ENCODE data around the gene GRM4. TPM values are rescaled to one million over a fixed set of nuclear protein-coding genes. Genes with fewer than 3 reads are reported as not detected.

The GRM4 gene
- polyA plus RNA-seq, 1 experiment: 0.06 TPM

GRCh38 chr6:34140075-34140474 is 5.8 kb downstream of the GRM4 start:
- ChIA-PET CTCF (interaction anchor here (3.4 kb wide), 1 partner anchor 15 kb away, joined by 17 read pairs; no protein-coding TSS in a partner anchor), POLR2A (no interaction called here)
- Histone ChIP-seq H3K36me3 (ENCODE audit: control insufficient read depth, insufficient read depth, low read length) (no peaks in the 10 kb centered on the region), H3K27me3 (ENCODE audit: control insufficient read depth, insufficient read depth, low read length) (peaks cover 59% of the 10 kb centered on the region), H3K4me3 (ENCODE audit: low read depth, low read length) (no peak overlapping the region)
- TF ChIP-seq CTCF (IDR thresholded peaks at IDR 0.05; ENCODE audit: insufficient read depth, low read depth, low read length): no peak
- DNase-seq (ENCODE audit: low read depth): no peak

GRCh38 chr6:34138914-34139510 is 6.9 kb downstream of the GRM4 start:
- Histone ChIP-seq H3K27me3 (ENCODE audit: control insufficient read depth, insufficient read depth, low read length) (peaks cover 56% of the 10 kb centered on the region), H3K4me3 (ENCODE audit: low read depth, low read length) (no peak overlapping the region), H3K36me3 (ENCODE audit: control insufficient read depth, insufficient read depth, low read length) (no peaks in the 10 kb centered on the region)
- POLR2A ChIA-PET: no interaction called here
- no peak for TF ChIP-seq CTCF (IDR thresholded peaks at IDR 0.05; ENCODE audit: insufficient read depth, low read depth, low read length)
- DNase-seq (ENCODE audit: low read depth): no peak
- CTCF ChIA-PET: interaction anchor here (1.1 kb wide), 1 partner anchor 15 kb away, joined by 3 read pairs; no protein-coding TSS in a partner anchor

- no peak for DNase-seq (ENCODE audit: low read depth)
- no peak overlapping the region for H3K4me3 ChIP-seq (ENCODE audit: low read depth, low read length)
- TF ChIP-seq CTCF (IDR thresholded peaks at IDR 0.05; ENCODE audit: insufficient read depth, low read depth, low read length): no peak
- no peaks in the 10 kb centered on the region for H3K36me3 ChIP-seq (ENCODE audit: control insufficient read depth, insufficient read depth, low read length)
- ChIA-PET POLR2A (no interaction called here), CTCF (interaction anchor here (1.7 kb wide), 1 partner anchor 12 kb away, joined by 6 read pairs; no protein-coding TSS in a partner anchor)
- peaks cover 47% of the 10 kb centered on the region for H3K27me3 ChIP-seq (ENCODE audit: control insufficient read depth, insufficient read depth, low read length)
These were observed 7.7 kb downstream of the GRM4 start for GRCh38 chr6:34138191-34138590.

DNA sequence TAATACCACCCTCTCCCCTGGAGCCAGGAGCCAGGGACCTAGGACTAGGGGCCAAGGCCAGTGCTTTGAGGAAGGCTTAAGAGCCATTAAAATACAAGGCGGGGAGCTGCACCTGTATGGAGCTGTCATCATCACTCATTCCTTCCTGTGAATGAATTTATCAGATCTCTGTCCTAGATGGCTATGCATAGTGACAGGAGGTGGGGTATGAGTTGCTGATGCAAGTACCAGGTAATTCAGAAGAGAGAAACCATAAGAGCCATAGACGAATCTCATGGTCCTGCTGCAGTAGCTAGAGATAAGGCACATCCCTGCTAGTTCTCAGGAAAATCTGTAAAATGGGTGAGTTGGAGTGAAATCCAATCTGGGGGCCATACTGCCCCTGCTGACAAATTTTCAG is 10.3 kb downstream of the GRM4 start:
- CTCF ChIA-PET: interaction anchor here (0.9 to 1.3 kb wide), 2 partner anchors 10 to 19 kb away, joined by 3 to 4 read pairs; no protein-coding TSS in a partner anchor
- Histone ChIP-seq H3K4me3 (ENCODE audit: low read depth, low read length) (no peak overlapping the region), H3K36me3 (ENCODE audit: control insufficient read depth, insufficient read depth, low read length) (no peaks in the 10 kb centered on the region), H3K27me3 (ENCODE audit: control insufficient read depth, insufficient read depth, low read length) (peaks cover 24% of the 10 kb centered on the region)
- POLR2A ChIA-PET: no interaction called here
- DNase-seq (ENCODE audit: low read depth): no peak
- TF ChIP-seq CTCF (IDR thresholded peaks at IDR 0.05; ENCODE audit: insufficient read depth, low read depth, low read length): no peak

- POLR2A ChIA-PET: no interaction called here
- TF ChIP-seq CTCF (IDR thresholded peaks at IDR 0.05; ENCODE audit: insufficient read depth, low read depth, low read length): no peak
- CTCF ChIA-PET: interaction anchor here (0.6 kb wide), 1 partner anchor 22 kb away, joined by 3 read pairs; no protein-coding TSS in a partner anchor
- Histone ChIP-seq H3K4me3 (ENCODE audit: low read depth, low read length) (no peak overlapping the region), H3K36me3 (ENCODE audit: control insufficient read depth, insufficient read depth, low read length) (no peaks in the 10 kb centered on the region), H3K27me3 (ENCODE audit: control insufficient read depth, insufficient read depth, low read length) (peaks cover 11% of the 10 kb centered on the region)
- DNase-seq (ENCODE audit: low read depth): no peak
These were observed 13.3 kb downstream of the GRM4 start for GRCh38 chr6:34132486-34133185.

All from BJ (cell line).